K562 (cell line): ENCODE data around the gene RNASEH2A. TPM values are rescaled to one million over a fixed set of nuclear protein-coding genes. Genes with fewer than 3 reads are reported as not detected.

Experiments used
- ARID2 ChIP-seq: fragments of 450-650 bp; IDR thresholded peaks from 2 replicates; pipeline ENCODE4 v1.6.1; 2017; ENCODE audit warnings: antibody characterized with exemption, mild to moderate bottlenecking
- CHD1 ChIP-seq: fragments of 200-600 bp; sonication (generic); IDR thresholded peaks from one replicate; pipeline ENCODE4 v1.6.1; 2012; ENCODE audit warnings: mild to moderate bottlenecking, moderate library complexity, low read length, inconsistent platforms
- CXXC5 ChIP-seq: fragments of 250-450 bp; sonication (Bioruptor Pico); IDR thresholded peaks from 2 replicates; pipeline ENCODE4 v1.8.0; 2022; ENCODE audit warnings: inconsistent platforms, mild to moderate bottlenecking, moderate library complexity
- ELF4 ChIP-seq: fragments of 450-650 bp; formaldehyde crosslinking; IDR thresholded peaks from 2 replicates; pipeline ENCODE4 v1.4.0; 2022; ENCODE audit warnings: missing genetic modification characterization
- HIVEP1 ChIP-seq: fragments of 250-450 bp; sonication (Bioruptor Pico); IDR thresholded peaks from 2 replicates; pipeline ENCODE4 v1.4.0; 2020; ENCODE audit warnings: mild to moderate bottlenecking
- ZNF140 ChIP-seq: fragments of 250-450 bp; sonication (Bioruptor Pico); IDR thresholded peaks from 2 replicates; pipeline ENCODE4 v1.8.0; 2021; ENCODE audit warnings: moderate library complexity, mild to moderate bottlenecking, inconsistent platforms
- ZNF717 ChIP-seq: fragments of 250-450 bp; sonication (Bioruptor Pico); IDR thresholded peaks from 2 replicates; pipeline ENCODE4 v1.5.0; 2021
- polyA plus RNA-seq, 8 experiments: library from polyadenylated mRNA; depleted of rRNA in 4 of 8; stranded (reverse) in 5 of 8; unstranded in 3 of 8; fragments of >200 nt; fragmentation: Nextera tagmentation in 2 of 8; fragmentation: Illumina TruSeq in 1 of 8; extraction: Ambion mirVana in 2 of 8; extraction: Trizol in 1 of 8; gene quantifications; 2 replicates each; pipeline versions ENCODE4 v1.2.1 to v1.2.3, GENCODE V29; 2011 to 2014; ENCODE audit warnings: inconsistent platforms in 1 of 8, missing spikeins in 1 of 8
- total RNA-seq, 7 experiments: library from RNA; depleted of rRNA in 6 of 7; stranded (reverse); fragments of >200 nt in 6 of 7; fragmentation: Illumina TruSeq in 2 of 7; extraction: Trizol in 2 of 7; gene quantifications; 2 replicates each; pipeline versions ENCODE4 v1.2.1 to v1.2.3, GENCODE V29; 2011 to 2021; ENCODE audit warnings: low replicate concordance in 1 of 7
- TF ChIP-seq, protein P1 (sequence below): fragments of 250-450 bp; sonication (Bioruptor Pico); IDR thresholded peaks from 2 replicates; pipeline ENCODE4 v1.8.0; 2022; ENCODE audit warnings: inconsistent platforms
- TF ChIP-seq, protein P2 (sequence below): fragments of 450-650 bp; conservative IDR thresholded peaks from 2 replicates; pipeline ENCODE4 v1.6.1; 2016; ENCODE audit warnings: missing genetic modification characterization, low read depth, mild to moderate bottlenecking, control low read depth, missing compliant biosample characterization
- TF ChIP-seq, protein P3 (sequence below): fragments of 150-350 bp; IDR thresholded peaks from 2 replicates; pipeline ENCODE4 v1.6.1; 2014; ENCODE audit warnings: low read depth, mild to moderate bottlenecking, low read length, borderline replicate concordance
- TF ChIP-seq, protein P4 (sequence below): sonication (generic); formaldehyde crosslinking; IDR thresholded peaks from 2 replicates; pipeline ENCODE4 v1.8.0; 2022; ENCODE audit warnings: mild to moderate bottlenecking, missing genetic modification reagents
- TF ChIP-seq, protein P5 (sequence below): fragments of 250-450 bp; sonication (Bioruptor Pico); IDR thresholded peaks from 2 replicates; pipeline ENCODE4 v1.8.0; 2021; ENCODE audit warnings: borderline replicate concordance, mild to moderate bottlenecking, moderate library complexity; ENCODE audit not compliant: poor library complexity, severe bottlenecking
- TF ChIP-seq, protein P6 (sequence below): sonication (generic); formaldehyde crosslinking; IDR thresholded peaks from 2 replicates; pipeline ENCODE4 v1.8.1; 2022; ENCODE audit warnings: missing genetic modification reagents

The RNASEH2A gene
- total and polyA plus RNA-seq, 9 of the 15 experiments (the other 6 are each of a cell fraction or from before 2014, with no cell fraction given), result 22.3 to 78.0 (median 61.7) TPM

DNA sequence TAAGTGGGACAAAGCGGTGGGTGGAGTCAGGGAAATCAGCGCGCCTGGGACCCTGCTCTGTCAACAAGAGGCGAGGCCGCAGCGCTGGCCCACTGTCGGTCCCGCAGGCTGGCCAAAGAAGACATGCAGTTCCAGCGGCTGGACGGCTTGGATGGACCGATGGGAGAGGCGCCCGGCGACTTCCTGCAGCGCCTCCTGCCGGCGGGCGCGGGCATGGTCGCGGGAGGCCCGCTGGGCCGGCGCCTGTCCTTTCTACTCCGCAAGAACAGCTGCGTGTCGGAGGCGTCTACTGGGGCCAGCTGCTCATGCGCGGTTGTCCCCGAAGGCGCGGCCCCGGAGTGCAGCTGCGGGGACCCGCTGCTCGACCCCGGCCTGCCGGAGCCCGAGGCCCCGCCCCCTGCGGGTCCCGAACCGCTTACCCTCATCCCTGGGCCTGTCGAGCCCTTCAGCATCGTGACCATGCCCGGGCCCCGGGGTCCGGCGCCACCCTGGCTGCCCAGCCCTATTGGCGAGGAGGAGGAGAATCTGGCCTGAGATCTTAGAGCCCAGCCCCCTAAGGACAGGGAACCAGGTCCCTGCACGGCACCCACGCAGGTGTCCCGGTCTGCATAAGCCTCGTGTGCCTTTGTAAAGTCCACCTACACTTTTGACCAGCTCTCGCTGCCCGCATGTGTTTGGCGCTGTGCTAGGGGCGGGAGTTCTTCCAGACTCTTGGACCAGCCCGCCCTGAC, 48.7 kb upstream of the RNASEH2A start (continued):
- TF ChIP-seq ELF4 (CRISPR knock-in tag) (no peak), ZNF717 (CRISPR knock-in tag) (no peak), ARID2 (no peak), ZNF140 (CRISPR knock-in tag) (no peak), HIVEP1 (no peak), CXXC5 (CRISPR knock-in tag) (peak; percentile 75), CHD1 (no peak)
- TF ChIP-seq, protein P1, sequence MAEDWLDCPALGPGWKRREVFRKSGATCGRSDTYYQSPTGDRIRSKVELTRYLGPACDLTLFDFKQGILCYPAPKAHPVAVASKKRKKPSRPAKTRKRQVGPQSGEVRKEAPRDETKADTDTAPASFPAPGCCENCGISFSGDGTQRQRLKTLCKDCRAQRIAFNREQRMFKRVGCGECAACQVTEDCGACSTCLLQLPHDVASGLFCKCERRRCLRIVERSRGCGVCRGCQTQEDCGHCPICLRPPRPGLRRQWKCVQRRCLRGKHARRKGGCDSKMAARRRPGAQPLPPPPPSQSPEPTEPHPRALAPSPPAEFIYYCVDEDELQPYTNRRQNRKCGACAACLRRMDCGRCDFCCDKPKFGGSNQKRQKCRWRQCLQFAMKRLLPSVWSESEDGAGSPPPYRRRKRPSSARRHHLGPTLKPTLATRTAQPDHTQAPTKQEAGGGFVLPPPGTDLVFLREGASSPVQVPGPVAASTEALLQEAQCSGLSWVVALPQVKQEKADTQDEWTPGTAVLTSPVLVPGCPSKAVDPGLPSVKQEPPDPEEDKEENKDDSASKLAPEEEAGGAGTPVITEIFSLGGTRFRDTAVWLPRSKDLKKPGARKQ, result no peak
- TF ChIP-seq, protein P2, sequence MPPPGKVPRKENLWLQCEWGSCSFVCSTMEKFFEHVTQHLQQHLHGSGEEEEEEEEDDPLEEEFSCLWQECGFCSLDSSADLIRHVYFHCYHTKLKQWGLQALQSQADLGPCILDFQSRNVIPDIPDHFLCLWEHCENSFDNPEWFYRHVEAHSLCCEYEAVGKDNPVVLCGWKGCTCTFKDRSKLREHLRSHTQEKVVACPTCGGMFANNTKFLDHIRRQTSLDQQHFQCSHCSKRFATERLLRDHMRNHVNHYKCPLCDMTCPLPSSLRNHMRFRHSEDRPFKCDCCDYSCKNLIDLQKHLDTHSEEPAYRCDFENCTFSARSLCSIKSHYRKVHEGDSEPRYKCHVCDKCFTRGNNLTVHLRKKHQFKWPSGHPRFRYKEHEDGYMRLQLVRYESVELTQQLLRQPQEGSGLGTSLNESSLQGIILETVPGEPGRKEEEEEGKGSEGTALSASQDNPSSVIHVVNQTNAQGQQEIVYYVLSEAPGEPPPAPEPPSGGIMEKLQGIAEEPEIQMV (tag), result no peak
- TF ChIP-seq, protein P3, sequence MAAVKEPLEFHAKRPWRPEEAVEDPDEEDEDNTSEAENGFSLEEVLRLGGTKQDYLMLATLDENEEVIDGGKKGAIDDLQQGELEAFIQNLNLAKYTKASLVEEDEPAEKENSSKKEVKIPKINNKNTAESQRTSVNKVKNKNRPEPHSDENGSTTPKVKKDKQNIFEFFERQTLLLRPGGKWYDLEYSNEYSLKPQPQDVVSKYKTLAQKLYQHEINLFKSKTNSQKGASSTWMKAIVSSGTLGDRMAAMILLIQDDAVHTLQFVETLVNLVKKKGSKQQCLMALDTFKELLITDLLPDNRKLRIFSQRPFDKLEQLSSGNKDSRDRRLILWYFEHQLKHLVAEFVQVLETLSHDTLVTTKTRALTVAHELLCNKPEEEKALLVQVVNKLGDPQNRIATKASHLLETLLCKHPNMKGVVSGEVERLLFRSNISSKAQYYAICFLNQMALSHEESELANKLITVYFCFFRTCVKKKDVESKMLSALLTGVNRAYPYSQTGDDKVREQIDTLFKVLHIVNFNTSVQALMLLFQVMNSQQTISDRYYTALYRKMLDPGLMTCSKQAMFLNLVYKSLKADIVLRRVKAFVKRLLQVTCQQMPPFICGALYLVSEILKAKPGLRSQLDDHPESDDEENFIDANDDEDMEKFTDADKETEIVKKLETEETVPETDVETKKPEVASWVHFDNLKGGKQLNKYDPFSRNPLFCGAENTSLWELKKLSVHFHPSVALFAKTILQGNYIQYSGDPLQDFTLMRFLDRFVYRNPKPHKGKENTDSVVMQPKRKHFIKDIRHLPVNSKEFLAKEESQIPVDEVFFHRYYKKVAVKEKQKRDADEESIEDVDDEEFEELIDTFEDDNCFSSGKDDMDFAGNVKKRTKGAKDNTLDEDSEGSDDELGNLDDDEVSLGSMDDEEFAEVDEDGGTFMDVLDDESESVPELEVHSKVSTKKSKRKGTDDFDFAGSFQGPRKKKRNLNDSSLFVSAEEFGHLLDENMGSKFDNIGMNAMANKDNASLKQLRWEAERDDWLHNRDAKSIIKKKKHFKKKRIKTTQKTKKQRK, result no peak
- TF ChIP-seq, protein P4, sequence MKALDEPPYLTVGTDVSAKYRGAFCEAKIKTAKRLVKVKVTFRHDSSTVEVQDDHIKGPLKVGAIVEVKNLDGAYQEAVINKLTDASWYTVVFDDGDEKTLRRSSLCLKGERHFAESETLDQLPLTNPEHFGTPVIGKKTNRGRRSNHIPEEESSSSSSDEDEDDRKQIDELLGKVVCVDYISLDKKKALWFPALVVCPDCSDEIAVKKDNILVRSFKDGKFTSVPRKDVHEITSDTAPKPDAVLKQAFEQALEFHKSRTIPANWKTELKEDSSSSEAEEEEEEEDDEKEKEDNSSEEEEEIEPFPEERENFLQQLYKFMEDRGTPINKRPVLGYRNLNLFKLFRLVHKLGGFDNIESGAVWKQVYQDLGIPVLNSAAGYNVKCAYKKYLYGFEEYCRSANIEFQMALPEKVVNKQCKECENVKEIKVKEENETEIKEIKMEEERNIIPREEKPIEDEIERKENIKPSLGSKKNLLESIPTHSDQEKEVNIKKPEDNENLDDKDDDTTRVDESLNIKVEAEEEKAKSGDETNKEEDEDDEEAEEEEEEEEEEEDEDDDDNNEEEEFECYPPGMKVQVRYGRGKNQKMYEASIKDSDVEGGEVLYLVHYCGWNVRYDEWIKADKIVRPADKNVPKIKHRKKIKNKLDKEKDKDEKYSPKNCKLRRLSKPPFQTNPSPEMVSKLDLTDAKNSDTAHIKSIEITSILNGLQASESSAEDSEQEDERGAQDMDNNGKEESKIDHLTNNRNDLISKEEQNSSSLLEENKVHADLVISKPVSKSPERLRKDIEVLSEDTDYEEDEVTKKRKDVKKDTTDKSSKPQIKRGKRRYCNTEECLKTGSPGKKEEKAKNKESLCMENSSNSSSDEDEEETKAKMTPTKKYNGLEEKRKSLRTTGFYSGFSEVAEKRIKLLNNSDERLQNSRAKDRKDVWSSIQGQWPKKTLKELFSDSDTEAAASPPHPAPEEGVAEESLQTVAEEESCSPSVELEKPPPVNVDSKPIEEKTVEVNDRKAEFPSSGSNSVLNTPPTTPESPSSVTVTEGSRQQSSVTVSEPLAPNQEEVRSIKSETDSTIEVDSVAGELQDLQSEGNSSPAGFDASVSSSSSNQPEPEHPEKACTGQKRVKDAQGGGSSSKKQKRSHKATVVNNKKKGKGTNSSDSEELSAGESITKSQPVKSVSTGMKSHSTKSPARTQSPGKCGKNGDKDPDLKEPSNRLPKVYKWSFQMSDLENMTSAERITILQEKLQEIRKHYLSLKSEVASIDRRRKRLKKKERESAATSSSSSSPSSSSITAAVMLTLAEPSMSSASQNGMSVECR (CRISPR knock-in tag), result peak; percentile 23; the same call in 1 of the 2 replicates
- TF ChIP-seq, protein P5, sequence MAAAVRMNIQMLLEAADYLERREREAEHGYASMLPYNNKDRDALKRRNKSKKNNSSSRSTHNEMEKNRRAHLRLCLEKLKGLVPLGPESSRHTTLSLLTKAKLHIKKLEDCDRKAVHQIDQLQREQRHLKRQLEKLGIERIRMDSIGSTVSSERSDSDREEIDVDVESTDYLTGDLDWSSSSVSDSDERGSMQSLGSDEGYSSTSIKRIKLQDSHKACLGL (CRISPR knock-in tag), result no peak
- TF ChIP-seq, protein P6, sequence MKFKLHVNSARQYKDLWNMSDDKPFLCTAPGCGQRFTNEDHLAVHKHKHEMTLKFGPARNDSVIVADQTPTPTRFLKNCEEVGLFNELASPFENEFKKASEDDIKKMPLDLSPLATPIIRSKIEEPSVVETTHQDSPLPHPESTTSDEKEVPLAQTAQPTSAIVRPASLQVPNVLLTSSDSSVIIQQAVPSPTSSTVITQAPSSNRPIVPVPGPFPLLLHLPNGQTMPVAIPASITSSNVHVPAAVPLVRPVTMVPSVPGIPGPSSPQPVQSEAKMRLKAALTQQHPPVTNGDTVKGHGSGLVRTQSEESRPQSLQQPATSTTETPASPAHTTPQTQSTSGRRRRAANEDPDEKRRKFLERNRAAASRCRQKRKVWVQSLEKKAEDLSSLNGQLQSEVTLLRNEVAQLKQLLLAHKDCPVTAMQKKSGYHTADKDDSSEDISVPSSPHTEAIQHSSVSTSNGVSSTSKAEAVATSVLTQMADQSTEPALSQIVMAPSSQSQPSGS (CRISPR knock-in tag), result peak; percentile 23; the same call in 1 of the 2 replicates
